PFSK-1 (cell line): ENCODE data around the gene HPS1.

ENCODE experiments used
- FOXP2 ChIP-seq: optimal IDR thresholded peaks from 2 replicates; pipeline ENCODE3; 2011; ENCODE audit warnings: borderline replicate concordance, control low read depth, inconsistent platforms; ENCODE audit not compliant: insufficient read depth; ENCODE audit errors: extremely low read length, extremely low read depth
- POLR2AphosphoS5 ChIP-seq: IDR thresholded peaks from 2 replicates; pipeline ENCODE4 v1.6.1; 2012; ENCODE audit warnings: low read depth, mild to moderate bottlenecking, control low read depth, low read length, moderate library complexity
- SIN3A ChIP-seq: IDR thresholded peaks from 2 replicates; pipeline ENCODE4 v1.6.1; 2012; ENCODE audit warnings: mild to moderate bottlenecking, low read length, moderate library complexity, borderline replicate concordance; ENCODE audit not compliant: insufficient read depth
- TAF1 ChIP-seq: IDR thresholded peaks from 2 replicates; pipeline ENCODE4 v1.6.1; 2012; ENCODE audit warnings: low read length, control low read depth, borderline replicate concordance; ENCODE audit not compliant: insufficient read depth
- TF ChIP-seq, protein P1 (sequence below), 2 experiments: IDR thresholded peaks; 2 replicates each; pipeline versions ENCODE4 v1.6.1 to v1.8.0; 2011 to 2012; ENCODE audit warnings: low read depth in 2 of 2, low read length in 2 of 2, control low read depth in 1 of 2, inconsistent platforms in 1 of 2, mild to moderate bottlenecking in 1 of 2, moderate library complexity in 1 of 2; ENCODE audit not compliant: insufficient read depth in 1 of 2

The HPS1 gene

DNA sequence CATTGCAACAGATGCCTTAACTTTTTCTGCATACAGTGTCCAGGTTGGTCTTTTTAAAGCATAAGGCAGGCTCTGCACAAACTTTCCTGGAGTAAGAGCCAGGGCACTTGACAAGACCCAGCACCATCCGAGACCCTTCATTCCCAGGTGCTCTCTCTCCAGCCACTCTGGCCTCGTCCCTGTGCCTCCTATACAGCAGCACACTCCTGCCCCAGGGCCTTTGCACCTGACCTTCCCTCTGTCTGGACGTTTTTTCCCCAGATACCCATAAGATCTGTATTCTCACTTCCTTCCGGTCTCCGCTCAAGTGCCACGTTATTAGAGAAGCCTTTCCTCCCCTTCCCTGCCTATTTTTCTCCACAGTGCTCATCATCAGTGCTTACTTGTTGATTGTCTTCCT is 57.3 kb downstream of the HPS1 start:
- TF ChIP-seq, protein P1, sequence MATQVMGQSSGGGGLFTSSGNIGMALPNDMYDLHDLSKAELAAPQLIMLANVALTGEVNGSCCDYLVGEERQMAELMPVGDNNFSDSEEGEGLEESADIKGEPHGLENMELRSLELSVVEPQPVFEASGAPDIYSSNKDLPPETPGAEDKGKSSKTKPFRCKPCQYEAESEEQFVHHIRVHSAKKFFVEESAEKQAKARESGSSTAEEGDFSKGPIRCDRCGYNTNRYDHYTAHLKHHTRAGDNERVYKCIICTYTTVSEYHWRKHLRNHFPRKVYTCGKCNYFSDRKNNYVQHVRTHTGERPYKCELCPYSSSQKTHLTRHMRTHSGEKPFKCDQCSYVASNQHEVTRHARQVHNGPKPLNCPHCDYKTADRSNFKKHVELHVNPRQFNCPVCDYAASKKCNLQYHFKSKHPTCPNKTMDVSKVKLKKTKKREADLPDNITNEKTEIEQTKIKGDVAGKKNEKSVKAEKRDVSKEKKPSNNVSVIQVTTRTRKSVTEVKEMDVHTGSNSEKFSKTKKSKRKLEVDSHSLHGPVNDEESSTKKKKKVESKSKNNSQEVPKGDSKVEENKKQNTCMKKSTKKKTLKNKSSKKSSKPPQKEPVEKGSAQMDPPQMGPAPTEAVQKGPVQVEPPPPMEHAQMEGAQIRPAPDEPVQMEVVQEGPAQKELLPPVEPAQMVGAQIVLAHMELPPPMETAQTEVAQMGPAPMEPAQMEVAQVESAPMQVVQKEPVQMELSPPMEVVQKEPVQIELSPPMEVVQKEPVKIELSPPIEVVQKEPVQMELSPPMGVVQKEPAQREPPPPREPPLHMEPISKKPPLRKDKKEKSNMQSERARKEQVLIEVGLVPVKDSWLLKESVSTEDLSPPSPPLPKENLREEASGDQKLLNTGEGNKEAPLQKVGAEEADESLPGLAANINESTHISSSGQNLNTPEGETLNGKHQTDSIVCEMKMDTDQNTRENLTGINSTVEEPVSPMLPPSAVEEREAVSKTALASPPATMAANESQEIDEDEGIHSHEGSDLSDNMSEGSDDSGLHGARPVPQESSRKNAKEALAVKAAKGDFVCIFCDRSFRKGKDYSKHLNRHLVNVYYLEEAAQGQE (IDR thresholded peaks at IDR 0.05; ENCODE audit: insufficient read depth in 1 of 2, low read depth in 2 of 2, low read length in 2 of 2), result no peak
- TF ChIP-seq FOXP2 (no peak), TAF1 (no peak), SIN3A (no peak), POLR2AphosphoS5 (no peak)

DNA sequence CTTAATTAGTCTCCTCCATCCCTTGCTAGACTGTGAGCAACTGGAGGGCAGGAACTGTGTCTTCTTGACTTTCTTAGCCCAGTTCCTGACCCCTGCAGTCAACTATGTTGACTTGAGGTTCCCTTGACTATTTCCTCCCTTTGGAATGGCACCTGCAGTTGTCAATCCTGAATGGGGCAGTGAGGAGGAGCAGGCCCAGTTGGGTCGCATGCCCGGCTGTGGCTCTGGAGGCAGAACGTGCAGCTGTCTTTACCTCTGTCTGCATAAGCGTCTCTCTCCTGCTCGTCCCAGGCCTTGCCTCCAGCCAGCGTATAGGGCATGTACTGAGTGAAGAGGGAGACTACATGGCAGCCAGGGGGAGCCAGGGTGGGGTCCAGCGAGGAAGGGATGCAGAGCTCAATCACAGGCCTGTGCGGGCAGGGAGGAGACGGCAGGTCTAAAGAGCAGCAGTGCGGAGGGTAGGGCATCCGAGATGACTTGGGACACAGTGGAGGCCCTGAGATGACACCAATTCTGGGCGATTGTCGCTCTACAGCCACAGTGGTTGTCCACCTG is 58.6 kb downstream of the HPS1 start:
- TF ChIP-seq SIN3A, result no peak

DNA sequence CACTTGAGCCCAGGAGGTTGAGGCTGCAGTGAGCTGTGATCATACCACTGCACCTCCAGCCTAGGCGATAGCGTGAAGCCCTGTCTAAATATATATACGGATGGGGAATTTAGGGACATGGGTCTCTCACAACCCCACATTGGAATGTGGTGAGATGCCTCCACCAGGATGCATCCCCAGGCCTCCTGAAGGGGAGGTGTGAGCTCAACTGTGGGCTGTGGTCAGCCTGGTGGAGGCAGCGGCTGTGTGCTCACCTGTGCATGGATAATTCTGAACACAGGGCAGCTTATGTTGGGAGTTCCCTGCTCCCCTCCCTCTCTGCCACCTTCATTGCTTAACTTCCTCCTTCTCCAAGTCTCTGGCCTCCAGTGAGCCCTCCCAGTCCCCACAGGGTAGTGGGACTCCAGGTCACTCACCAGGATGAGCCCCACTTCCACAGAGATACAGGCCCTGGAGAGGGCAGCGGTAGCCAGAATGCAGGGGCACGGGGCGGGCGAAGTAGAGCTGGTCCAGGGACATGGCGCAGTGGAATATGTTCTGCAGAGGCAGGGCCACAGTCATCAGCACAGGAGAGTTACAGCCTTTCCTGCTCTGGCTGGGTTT is 62.1 kb downstream of the HPS1 start:
- no peak for TF ChIP-seq POLR2AphosphoS5

DNA sequence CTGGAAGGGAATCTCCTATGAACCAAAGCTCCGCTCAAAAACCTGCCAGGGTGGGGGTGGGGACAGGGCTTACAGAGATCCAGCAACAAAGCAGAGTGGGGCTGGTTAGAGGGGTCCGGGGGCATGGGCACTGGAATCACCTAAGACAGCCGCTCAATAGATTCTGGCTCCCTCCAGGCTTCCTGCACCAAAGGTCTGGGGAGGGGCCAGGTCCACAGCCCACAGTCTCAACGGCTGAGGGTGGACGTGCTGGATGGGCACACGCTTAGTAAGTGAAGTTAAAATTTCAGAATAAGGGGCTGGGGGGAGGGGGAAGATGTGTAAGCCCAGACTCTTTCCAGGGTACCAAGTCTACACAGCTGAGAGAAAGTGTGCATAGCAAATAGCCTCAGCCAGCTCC is 62.9 kb downstream of the HPS1 start:
- TF ChIP-seq POLR2AphosphoS5 (no peak), SIN3A (no peak), TAF1 (no peak), FOXP2 (no peak)
- TF ChIP-seq, protein P1 (IDR thresholded peaks at IDR 0.05; ENCODE audit: insufficient read depth in 1 of 2, low read depth in 2 of 2, low read length in 2 of 2), result no peak

DNA sequence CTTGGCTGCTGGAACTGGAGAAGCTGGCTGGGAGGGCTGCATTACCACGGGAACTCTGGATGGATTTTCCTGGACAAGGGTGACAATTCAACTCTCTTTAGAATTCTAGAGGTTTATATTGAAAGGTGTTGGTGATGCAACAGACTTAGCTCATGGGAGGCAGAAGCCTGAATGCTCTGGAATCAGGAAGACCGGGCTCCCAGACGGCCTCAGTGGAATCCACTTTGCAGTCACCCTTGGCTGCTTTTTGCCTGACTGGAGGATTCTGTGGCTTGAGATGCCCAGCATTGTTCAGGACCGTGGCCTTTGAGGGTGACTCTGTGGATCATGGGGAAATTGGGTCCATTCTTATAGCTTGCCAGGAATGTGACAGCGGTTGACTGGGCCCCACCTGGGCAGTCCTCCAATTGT is 64.0 kb downstream of the HPS1 start:
- TF ChIP-seq SIN3A, result no peak
- no peak for TF ChIP-seq POLR2AphosphoS5
- TF ChIP-seq FOXP2, result no peak
- TF ChIP-seq, protein P1 (IDR thresholded peaks at IDR 0.05; ENCODE audit: insufficient read depth in 1 of 2, low read depth in 2 of 2, low read length in 2 of 2), result no peak
- TF ChIP-seq TAF1, result no peak

DNA sequence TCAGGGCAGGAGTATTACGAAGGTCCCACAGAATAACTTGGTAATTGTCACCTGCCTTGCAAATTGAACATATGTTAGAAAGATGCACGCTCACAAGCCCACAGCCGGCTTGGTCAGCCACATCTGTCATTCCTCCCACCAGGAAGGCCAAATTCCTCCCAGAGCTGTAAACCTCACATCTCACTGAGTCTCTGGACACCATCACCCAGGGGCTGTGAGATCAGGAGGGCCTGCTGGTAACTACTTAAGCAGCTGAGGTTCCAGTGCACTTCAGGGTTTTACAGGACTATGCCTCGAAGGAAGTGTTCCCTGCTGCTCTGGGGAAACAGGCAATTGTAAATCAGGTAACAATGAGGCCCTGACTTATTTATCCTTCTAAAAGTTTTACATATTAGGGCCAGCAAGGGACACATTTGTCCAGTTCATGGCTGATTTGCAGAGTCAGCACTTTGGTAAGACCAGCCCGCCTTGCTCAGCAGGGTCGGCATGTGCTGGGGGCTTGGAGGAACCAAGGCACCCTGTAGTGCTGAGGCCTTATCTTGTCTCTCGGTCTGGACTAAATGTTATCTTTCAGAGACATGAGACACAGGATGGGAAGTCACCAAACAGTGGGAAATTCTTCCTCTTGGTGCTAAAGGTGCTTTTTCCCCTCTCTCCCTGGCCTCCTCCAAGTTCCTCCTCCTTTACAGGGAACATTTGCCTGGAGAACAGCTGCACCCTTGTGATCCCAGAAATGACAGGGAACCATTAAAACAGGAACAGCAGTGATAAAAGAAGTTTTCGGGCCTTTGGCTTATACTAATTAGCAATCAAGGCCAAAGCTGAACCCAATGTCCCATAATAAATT is 66.0 kb downstream of the HPS1 start:
- TF ChIP-seq POLR2AphosphoS5, result no peak
- no peak for TF ChIP-seq SIN3A
- TF ChIP-seq, protein P1 (IDR thresholded peaks at IDR 0.05; ENCODE audit: insufficient read depth in 1 of 2, low read depth in 2 of 2, low read length in 2 of 2), result no peak
- TF ChIP-seq TAF1, result no peak
- TF ChIP-seq FOXP2, result no peak
